IMR-90 (cell line): Measurements from ENCODE around the gene MT1E. TPM values are rescaled to one million over a fixed set of nuclear protein-coding genes. Genes with fewer than 3 reads are reported as not detected.

Experiments
- ATAC-seq: fragments of 200-7000 bp; cut with Tn5 transposase; 2 replicates; pipeline ENCODE4 v1.9.1; 2020; ENCODE audit warnings: low read depth, mild to moderate bottlenecking, moderate library complexity
- BruUV-seq: library from RNA; stranded (reverse); fragments of 400-500 nt; replicated peaks from 2 replicates; lab custom pipeline; 2021; lab: Mats Ljungman, UMichigan
- CTCF ChIA-PET: fragments of 300-600 bp; formaldehyde crosslinking; extraction: SDS; loops from one replicate; lab custom pipeline; 2021; ENCODE audit warnings: antibody characterized with exemption; lab: Yijun Ruan, JAX
- POLR2A ChIA-PET: fragments of 300-600 bp; sonication (Branson Sonifier 250); formaldehyde crosslinking; loops from one replicate; lab custom pipeline; 2022; ENCODE audit warnings: antibody characterized with exemption; ENCODE audit not compliant: unreplicated experiment; lab: Charles Lee
- DNase-seq: peaks from one replicate; pipeline ENCODE4 v3.0.0; 2013
- H2AFZ ChIP-seq: replicated peaks from 2 replicates; pipeline ENCODE3; 2013; ENCODE audit warnings: low read length, mild to moderate bottlenecking; ENCODE audit not compliant: poor library complexity
- H2AK5ac ChIP-seq: 2 replicates; pipeline ENCODE4 v1.6.1; 2013; ENCODE audit warnings: low read depth, low read length, inconsistent platforms
- H2AK9ac ChIP-seq: replicated peaks from 2 replicates; pipeline ENCODE3; 2013; ENCODE audit warnings: mild to moderate bottlenecking, low read depth, low read length, moderate library complexity; ENCODE audit not compliant: poor library complexity
- H2BK120ac ChIP-seq: 2 replicates; pipeline ENCODE4 v1.6.1; 2013; ENCODE audit warnings: low read depth, low read length, inconsistent platforms
- H2BK15ac ChIP-seq: 3 replicates; pipeline ENCODE4 v1.6.1; 2013; ENCODE audit warnings: low read depth, low read length, inconsistent platforms
- H2BK20ac ChIP-seq: 2 replicates; pipeline ENCODE4 v1.6.1; 2013; ENCODE audit warnings: low read depth, mild to moderate bottlenecking, inconsistent platforms, low read length, moderate library complexity
- H2BK5ac ChIP-seq: 2 replicates; pipeline ENCODE4 v1.6.1; 2013; ENCODE audit warnings: mild to moderate bottlenecking, low read depth, low read length, inconsistent platforms; ENCODE audit not compliant: poor library complexity, severe bottlenecking
- H3K14ac ChIP-seq: replicated peaks from 2 replicates; pipeline ENCODE4 v1.6.1; 2013; ENCODE audit warnings: low read depth, low read length, inconsistent platforms
- H3K18ac ChIP-seq: 2 replicates; pipeline ENCODE4 v1.6.1; 2013; ENCODE audit warnings: low read depth, low read length, control low read depth
- H3K23ac ChIP-seq: 2 replicates; pipeline ENCODE4 v1.6.1; 2013; ENCODE audit warnings: low read depth, low read length, inconsistent platforms
- H3K27ac ChIP-seq: 2 replicates; pipeline ENCODE4 v1.5.1; 2013; ENCODE audit warnings: mild to moderate bottlenecking, control low read depth, low read length; ENCODE audit not compliant: insufficient read depth
- H3K27me3 ChIP-seq: 2 replicates; pipeline ENCODE4 v1.6.1; 2013; ENCODE audit warnings: low read length; ENCODE audit not compliant: control insufficient read depth, insufficient read depth
- H3K36me3 ChIP-seq: 2 replicates; pipeline ENCODE4 v1.6.1; 2013; ENCODE audit warnings: low read length, mixed read lengths; ENCODE audit not compliant: control insufficient read depth, insufficient read depth
- H3K4ac ChIP-seq: 2 replicates; pipeline ENCODE4 v1.6.1; 2013; ENCODE audit warnings: low read depth, low read length, inconsistent platforms
- H3K4me1 ChIP-seq: 2 replicates; pipeline ENCODE4 v1.6.1; 2013; ENCODE audit warnings: low read length, mixed read lengths; ENCODE audit not compliant: control insufficient read depth, insufficient read depth
- H3K4me2 ChIP-seq: 2 replicates; pipeline ENCODE4 v1.6.1; 2013; ENCODE audit warnings: low read depth, mild to moderate bottlenecking, control low read depth, low read length, moderate library complexity
- H3K4me3 ChIP-seq: 2 replicates; pipeline ENCODE4 v1.5.1; 2013; ENCODE audit warnings: low read depth, mild to moderate bottlenecking, control low read depth, low read length, moderate library complexity; ENCODE audit not compliant: insufficient read depth
- H3K56ac ChIP-seq: 2 replicates; pipeline ENCODE4 v1.6.1; 2013; ENCODE audit warnings: low read length, inconsistent platforms; ENCODE audit not compliant: insufficient read depth; ENCODE audit errors: extremely low read depth
- H3K79me1 ChIP-seq, 2 experiments: 2 replicates each; pipeline ENCODE4 v1.6.1; 2013; ENCODE audit warnings: low read length in 2 of 2, inconsistent platforms in 1 of 2, low read depth in 1 of 2
- H3K9ac ChIP-seq: 2 replicates; pipeline ENCODE4 v1.6.1; 2013; ENCODE audit warnings: low read depth, low read length, control low read depth
- H3K9me1 ChIP-seq: 2 replicates; pipeline ENCODE4 v1.6.1; 2013; ENCODE audit warnings: low read length, inconsistent platforms; ENCODE audit not compliant: insufficient read depth
- H3K9me3 ChIP-seq: 2 replicates; pipeline ENCODE4 v1.6.1; 2013; ENCODE audit warnings: low read length; ENCODE audit not compliant: control insufficient read depth, insufficient read depth
- H4K20me1 ChIP-seq: 2 replicates; pipeline ENCODE4 v1.6.1; 2013; ENCODE audit warnings: low read length, inconsistent platforms; ENCODE audit not compliant: insufficient read depth
- H4K5ac ChIP-seq: 2 replicates; pipeline ENCODE4 v1.6.1; 2013; ENCODE audit warnings: mild to moderate bottlenecking, low read depth, low read length, control low read depth
- H4K8ac ChIP-seq, 2 experiments: 2 replicates each; pipeline ENCODE4 v1.6.1; 2013; ENCODE audit warnings: low read depth in 2 of 2, low read length in 2 of 2, control low read depth in 1 of 2, inconsistent platforms in 1 of 2
- H4K91ac ChIP-seq: 2 replicates; pipeline ENCODE4 v1.6.1; 2013; ENCODE audit warnings: low read depth, low read length, inconsistent platforms; ENCODE audit not compliant: insufficient read depth
- BHLHE40 ChIP-seq: fragments of 150-350 bp; IDR thresholded peaks from 2 replicates; pipeline ENCODE4 v1.6.1; 2016; ENCODE audit warnings: mild to moderate bottlenecking, low read depth, low read length
- CEBPB ChIP-seq: IDR thresholded peaks from 2 replicates; pipeline ENCODE4 v1.6.1; 2012; ENCODE audit warnings: low read depth, low read length, improper control_type of control experiment
- CHD1 ChIP-seq: IDR thresholded peaks from 2 replicates; pipeline ENCODE4 v1.6.1; 2012; ENCODE audit warnings: low read depth, low read length, improper control_type of control experiment
- FOS ChIP-seq: fragments of 150-350 bp; IDR thresholded peaks from 2 replicates; pipeline ENCODE4 v1.6.1; 2016; ENCODE audit warnings: low read depth, low read length
- MAFK ChIP-seq: IDR thresholded peaks from 2 replicates; pipeline ENCODE4 v1.6.1; 2012; ENCODE audit warnings: low read depth, low read length, improper control_type of control experiment
- MAZ ChIP-seq: IDR thresholded peaks from 2 replicates; pipeline ENCODE4 v1.6.1; 2012; ENCODE audit warnings: low read depth, mild to moderate bottlenecking, low read length, improper control_type of control experiment, moderate library complexity, borderline replicate concordance
- MXI1 ChIP-seq: IDR thresholded peaks from 2 replicates; pipeline ENCODE4 v1.6.1; 2012; ENCODE audit warnings: low read depth, mild to moderate bottlenecking, low read length, moderate library complexity, borderline replicate concordance
- NFE2L2 ChIP-seq: fragments of 150-350 bp; IDR thresholded peaks from 2 replicates; pipeline ENCODE4 v1.6.1; 2016; ENCODE audit warnings: low read depth, mild to moderate bottlenecking, low read length
- POLR2A ChIP-seq: IDR thresholded peaks from 2 replicates; pipeline ENCODE4 v1.6.1; 2012; ENCODE audit warnings: mild to moderate bottlenecking, low read depth, low read length
- RAD21 ChIP-seq: IDR thresholded peaks from 2 replicates; pipeline ENCODE4 v1.6.1; 2012; ENCODE audit warnings: low read length, improper control_type of control experiment
- RCOR1 ChIP-seq: IDR thresholded peaks from 2 replicates; pipeline ENCODE4 v1.6.1; 2012; ENCODE audit warnings: mild to moderate bottlenecking, low read length, improper control_type of control experiment; ENCODE audit not compliant: insufficient replicate concordance
- RFX5 ChIP-seq: IDR thresholded peaks from 2 replicates; pipeline ENCODE4 v1.8.0; 2012; ENCODE audit warnings: low read depth, mild to moderate bottlenecking, low read length, moderate library complexity
- SMC3 ChIP-seq: fragments of 150-350 bp; IDR thresholded peaks from 2 replicates; pipeline ENCODE4 v1.6.1; 2016; ENCODE audit warnings: low read depth, mild to moderate bottlenecking, antibody characterized with exemption, low read length, moderate library complexity
- dilution Hi-C: fragments of 300-500 bp; cut with HindIII; formaldehyde crosslinking; loops from one replicate; pipeline ENCODE4 v1.14.3; 2018; ENCODE audit warnings: low sequenced_read_pairs; ENCODE audit not compliant: unreplicated experiment
- in situ Hi-C: fragments of 300-500 bp; cut with MboI; formaldehyde crosslinking; loops from 3 replicates; pipeline ENCODE4 v1.14.3; 2019; ENCODE audit warnings: low sequenced_read_pairs, inconsistent platforms, mixed read lengths
- intact Hi-C: fragments of 100-400 bp; cut with micrococcal nuclease; formaldehyde crosslinking; loops from 2 replicates; pipeline ENCODE4 v1.10.0; 2022
- polyA plus RNA-seq, 3 experiments: library from polyadenylated mRNA; depleted of rRNA; stranded (reverse); fragments of >200 nt; gene quantifications; 2 replicates each; pipeline ENCODE4 v1.2.3, GENCODE V29; 2012; ENCODE audit warnings: low replicate concordance in 1 of 3
- total RNA-seq: library from RNA; depleted of rRNA; stranded (reverse); fragments of >200 nt; gene quantifications from 2 replicates; pipeline ENCODE4 v1.2.3, GENCODE V29; 2012
- TF ChIP-seq, protein P1 (sequence below): fragments of 150-350 bp; IDR thresholded peaks from 2 replicates; pipeline ENCODE4 v1.6.1; 2017; ENCODE audit warnings: mild to moderate bottlenecking, antibody characterized with exemption, low read length, low read depth
- TF ChIP-seq, protein P2 (sequence below): fragments of 150-350 bp; IDR thresholded peaks from 2 replicates; pipeline ENCODE4 v1.6.1; 2016; ENCODE audit warnings: low read depth, mild to moderate bottlenecking, low read length, moderate library complexity, borderline replicate concordance
- TF ChIP-seq, protein P3 (sequence below): conservative IDR thresholded peaks from 2 replicates; pipeline ENCODE4 v1.5.1; 2012; ENCODE audit warnings: mild to moderate bottlenecking, low read depth, low read length, improper control_type of control experiment

The MT1E gene
- total and polyA plus RNA-seq, 2 of the 4 experiments (the other 2 are of a cell fraction): 137 to 821 TPM

DNA sequence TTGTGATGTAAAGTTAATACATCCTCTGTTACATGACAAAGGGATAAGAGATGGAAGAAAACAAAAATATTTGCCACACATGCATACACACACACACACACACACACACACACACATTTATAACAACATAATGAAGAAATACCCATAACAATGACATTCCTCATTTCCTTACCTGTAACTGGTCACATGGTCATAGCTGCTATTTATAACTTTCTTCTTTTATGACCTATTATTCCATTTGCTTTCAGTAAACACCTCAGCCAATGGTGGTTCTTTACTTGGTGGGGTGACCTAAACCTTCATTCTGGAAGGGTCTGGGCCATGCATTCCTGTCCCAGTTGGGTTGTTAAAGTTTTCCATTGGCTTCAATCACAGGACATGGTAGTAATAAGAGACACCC, 11.9 kb upstream of the MT1E start:
- Histone ChIP-seq H4K5ac (peak overlapping the region; percentile 36; the same call in 1 of the 2 replicates), H3K14ac (peak overlapping the region; percentile 81), H3K23ac (peak overlapping the region; percentile 92), H3K4ac (peak overlapping the region; percentile 93), H3K36me3 (no peaks in the 10 kb centered on the region), H2AFZ (no peak overlapping the region), H3K9ac (no peak overlapping the region), H2BK15ac (peak overlapping the region; percentile 98; the same call in 2 of the 3 replicates), H2BK5ac (peak overlapping the region; percentile 89), H4K8ac (peak overlapping the region; percentile 70 to 75), H2BK20ac (peak overlapping the region; percentile 96), H4K91ac (peak overlapping the region; percentile 91), H3K18ac (peak overlapping the region; percentile 58; the same call in 1 of the 2 replicates), H2BK120ac (peak overlapping the region; percentile 96), H3K4me2 (no peak overlapping the region; the same call in 1 of the 2 replicates), H2AK9ac (no peak overlapping the region), H3K56ac (peak overlapping the region; percentile 41; the same call in 1 of the 2 replicates), H4K20me1 (no peaks in the 10 kb centered on the region), H3K27me3 (no peaks in the 10 kb centered on the region), H3K9me1 (peaks cover 21% of the 10 kb centered on the region), H3K9me3 (no peaks in the 10 kb centered on the region), H3K4me3 (no peak overlapping the region), H3K79me1 (peaks cover 2 to 58% of the 10 kb centered on the region in 2 experiments; a peak in 3 of 4 replicates), H3K27ac (no peak overlapping the region; the same call in 1 of the 2 replicates), H3K4me1 (peaks cover 36% of the 10 kb centered on the region), H2AK5ac (peak overlapping the region; percentile 97)
- no peak for TF ChIP-seq CEBPB
- TF ChIP-seq FOS: no peak
- TF ChIP-seq, protein P1, sequence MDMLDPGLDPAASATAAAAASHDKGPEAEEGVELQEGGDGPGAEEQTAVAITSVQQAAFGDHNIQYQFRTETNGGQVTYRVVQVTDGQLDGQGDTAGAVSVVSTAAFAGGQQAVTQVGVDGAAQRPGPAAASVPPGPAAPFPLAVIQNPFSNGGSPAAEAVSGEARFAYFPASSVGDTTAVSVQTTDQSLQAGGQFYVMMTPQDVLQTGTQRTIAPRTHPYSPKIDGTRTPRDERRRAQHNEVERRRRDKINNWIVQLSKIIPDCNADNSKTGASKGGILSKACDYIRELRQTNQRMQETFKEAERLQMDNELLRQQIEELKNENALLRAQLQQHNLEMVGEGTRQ: no peak
- no peak for TF ChIP-seq SMC3
- no peak for TF ChIP-seq RAD21
- TF ChIP-seq RCOR1: no peak
- TF ChIP-seq, protein P2, sequence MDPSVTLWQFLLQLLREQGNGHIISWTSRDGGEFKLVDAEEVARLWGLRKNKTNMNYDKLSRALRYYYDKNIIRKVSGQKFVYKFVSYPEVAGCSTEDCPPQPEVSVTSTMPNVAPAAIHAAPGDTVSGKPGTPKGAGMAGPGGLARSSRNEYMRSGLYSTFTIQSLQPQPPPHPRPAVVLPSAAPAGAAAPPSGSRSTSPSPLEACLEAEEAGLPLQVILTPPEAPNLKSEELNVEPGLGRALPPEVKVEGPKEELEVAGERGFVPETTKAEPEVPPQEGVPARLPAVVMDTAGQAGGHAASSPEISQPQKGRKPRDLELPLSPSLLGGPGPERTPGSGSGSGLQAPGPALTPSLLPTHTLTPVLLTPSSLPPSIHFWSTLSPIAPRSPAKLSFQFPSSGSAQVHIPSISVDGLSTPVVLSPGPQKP: no peak
- TF ChIP-seq RFX5: no peak
- no peak for TF ChIP-seq NFE2L2
- TF ChIP-seq MXI1: no peak
- TF ChIP-seq MAFK: no peak
- no peak for TF ChIP-seq MAZ
- TF ChIP-seq BHLHE40: no peak
- TF ChIP-seq, protein P3, sequence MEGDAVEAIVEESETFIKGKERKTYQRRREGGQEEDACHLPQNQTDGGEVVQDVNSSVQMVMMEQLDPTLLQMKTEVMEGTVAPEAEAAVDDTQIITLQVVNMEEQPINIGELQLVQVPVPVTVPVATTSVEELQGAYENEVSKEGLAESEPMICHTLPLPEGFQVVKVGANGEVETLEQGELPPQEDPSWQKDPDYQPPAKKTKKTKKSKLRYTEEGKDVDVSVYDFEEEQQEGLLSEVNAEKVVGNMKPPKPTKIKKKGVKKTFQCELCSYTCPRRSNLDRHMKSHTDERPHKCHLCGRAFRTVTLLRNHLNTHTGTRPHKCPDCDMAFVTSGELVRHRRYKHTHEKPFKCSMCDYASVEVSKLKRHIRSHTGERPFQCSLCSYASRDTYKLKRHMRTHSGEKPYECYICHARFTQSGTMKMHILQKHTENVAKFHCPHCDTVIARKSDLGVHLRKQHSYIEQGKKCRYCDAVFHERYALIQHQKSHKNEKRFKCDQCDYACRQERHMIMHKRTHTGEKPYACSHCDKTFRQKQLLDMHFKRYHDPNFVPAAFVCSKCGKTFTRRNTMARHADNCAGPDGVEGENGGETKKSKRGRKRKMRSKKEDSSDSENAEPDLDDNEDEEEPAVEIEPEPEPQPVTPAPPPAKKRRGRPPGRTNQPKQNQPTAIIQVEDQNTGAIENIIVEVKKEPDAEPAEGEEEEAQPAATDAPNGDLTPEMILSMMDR: no peak
- no peak; the same call in 1 of the 2 replicates for TF ChIP-seq POLR2A
- no peak for TF ChIP-seq CHD1
- intact Hi-C loops (no loop called here), dilution Hi-C loops (no loop called here), in situ Hi-C loops (no loop called here)
- BruUV-seq: no TSS peak
- DNase-seq: no peak
- ChIA-PET POLR2A (no interaction called here), CTCF (no interaction called here)
- no peak for ATAC-seq
